H9 (cell line): ENCODE data around the gene OVOL3. TPM values are rescaled to one million over a fixed set of nuclear protein-coding genes. Genes with fewer than 3 reads are reported as not detected.

Experiments used
- DNase-seq: peaks from one replicate; pipeline ENCODE4 v3.0.0-alpha.2; 2017
- H2AFZ ChIP-seq: one replicate; pipeline ENCODE4 v1.6.1; 2013; ENCODE audit warnings: mild to moderate bottlenecking, low read length, control low read depth, moderate library complexity
- H2AK5ac ChIP-seq: 2 replicates; pipeline ENCODE4 v1.6.1; 2013; ENCODE audit warnings: low read length, control low read depth, mixed read lengths; ENCODE audit not compliant: insufficient read length
- H2BK120ac ChIP-seq: one replicate; pipeline ENCODE4 v1.6.1; 2013; ENCODE audit warnings: low read depth, mild to moderate bottlenecking, low read length, control low read depth, inconsistent platforms; ENCODE audit not compliant: poor library complexity, severe bottlenecking
- H2BK12ac ChIP-seq: 2 replicates; pipeline ENCODE4 v1.6.1; 2013; ENCODE audit warnings: low read length, control low read depth, mixed read lengths, low read depth; ENCODE audit not compliant: insufficient read length
- H2BK15ac ChIP-seq: 2 replicates; pipeline ENCODE4 v1.6.1; 2013; ENCODE audit warnings: low read depth, low read length, control low read depth
- H2BK20ac ChIP-seq: one replicate; pipeline ENCODE4 v1.6.1; 2013; ENCODE audit warnings: low read depth, mild to moderate bottlenecking, low read length, control low read depth, inconsistent platforms; ENCODE audit not compliant: poor library complexity, severe bottlenecking
- H2BK5ac ChIP-seq: 2 replicates; pipeline ENCODE4 v1.6.1; 2013; ENCODE audit warnings: low read length, control low read depth, mixed read lengths; ENCODE audit not compliant: insufficient read length
- H3K14ac ChIP-seq: 2 replicates; pipeline ENCODE4 v1.6.1; 2013; ENCODE audit warnings: low read length, control low read depth; ENCODE audit not compliant: insufficient read depth
- H3K18ac ChIP-seq: 2 replicates; pipeline ENCODE4 v1.6.1; 2013; ENCODE audit warnings: low read depth, mild to moderate bottlenecking, mixed read lengths, low read length, control low read depth; ENCODE audit not compliant: insufficient read length
- H3K23ac ChIP-seq: 2 replicates; pipeline ENCODE4 v1.6.1; 2013; ENCODE audit warnings: low read length, control low read depth, mixed read lengths, low read depth; ENCODE audit not compliant: insufficient read length
- H3K23me2 ChIP-seq: 2 replicates; pipeline ENCODE4 v1.6.1; 2013; ENCODE audit warnings: low read depth, mild to moderate bottlenecking, mixed read lengths, low read length, control low read depth; ENCODE audit not compliant: insufficient read length, poor library complexity, severe bottlenecking
- H3K27ac ChIP-seq: 2 replicates; pipeline ENCODE4 v1.5.1; 2013; ENCODE audit warnings: low read length, control low read depth, mixed read lengths, low read depth; ENCODE audit not compliant: insufficient read length
- H3K27me3 ChIP-seq: 2 replicates; pipeline ENCODE4 v1.6.1; 2013; ENCODE audit warnings: low read length, control low read depth, inconsistent platforms; ENCODE audit not compliant: insufficient read depth
- H3K4ac ChIP-seq: 2 replicates; pipeline ENCODE4 v1.6.1; 2013; ENCODE audit warnings: low read depth, mild to moderate bottlenecking, control low read depth, inconsistent platforms, low read length, moderate library complexity
- H3K4me1 ChIP-seq: 2 replicates; pipeline ENCODE4 v1.6.1; 2013; ENCODE audit warnings: low read length, control low read depth, inconsistent platforms; ENCODE audit not compliant: insufficient read depth
- H3K4me2 ChIP-seq: 2 replicates; pipeline ENCODE4 v1.6.1; 2013; ENCODE audit warnings: low read length, control low read depth, mixed read lengths; ENCODE audit not compliant: insufficient read length, insufficient read depth
- H3K56ac ChIP-seq: 2 replicates; pipeline ENCODE4 v1.6.1; 2013; ENCODE audit warnings: low read depth, mild to moderate bottlenecking, mixed read lengths, low read length, control low read depth; ENCODE audit not compliant: insufficient read length
- H3K79me1 ChIP-seq: 2 replicates; pipeline ENCODE4 v1.6.1; 2013; ENCODE audit warnings: low read depth, mild to moderate bottlenecking, moderate library complexity, low read length, control low read depth, inconsistent platforms; ENCODE audit not compliant: insufficient read depth, poor library complexity, severe bottlenecking
- H3K79me2 ChIP-seq: 2 replicates; pipeline ENCODE4 v1.6.1; 2013; ENCODE audit warnings: low read length, control low read depth, inconsistent platforms; ENCODE audit not compliant: insufficient read depth
- H3K9ac ChIP-seq: 2 replicates; pipeline ENCODE4 v1.6.1; 2013; ENCODE audit warnings: low read length, control low read depth, mixed read lengths; ENCODE audit not compliant: insufficient read length; ENCODE audit errors: extremely low read depth
- H3K9me3 ChIP-seq: one replicate; pipeline ENCODE4 v1.6.1; 2013; ENCODE audit warnings: low read depth, low read length, inconsistent platforms; ENCODE audit not compliant: control insufficient read depth
- H3T11ph ChIP-seq: one replicate; pipeline ENCODE4 v1.6.1; 2013; ENCODE audit warnings: mild to moderate bottlenecking, low read length, control low read depth, inconsistent platforms
- H4K20me1 ChIP-seq: one replicate; pipeline ENCODE4 v1.6.1; 2013; ENCODE audit not compliant: control insufficient read depth, insufficient read length, insufficient read depth
- H4K5ac ChIP-seq: 2 replicates; pipeline ENCODE4 v1.6.1; 2013; ENCODE audit warnings: low read depth, mild to moderate bottlenecking, mixed read lengths, low read length, control low read depth; ENCODE audit not compliant: insufficient read length
- H4K8ac ChIP-seq: replicated peaks from 2 replicates; pipeline ENCODE4 v1.6.1; 2013; ENCODE audit warnings: low read length, control low read depth, mixed read lengths, low read depth; ENCODE audit not compliant: insufficient read length
- H4K91ac ChIP-seq: 2 replicates; pipeline ENCODE4 v1.6.1; 2013; ENCODE audit warnings: low read depth, mild to moderate bottlenecking, moderate library complexity, mixed read lengths, low read length, control low read depth; ENCODE audit not compliant: insufficient read length
- H3K27ac Mint-ChIP-seq, 3 experiments: 2 replicates in 2 of 3; 3 replicates in 1 of 3; pipeline ENCODE4 v1.8.0; 2020 to 2021; ENCODE audit warnings: mixed read lengths in 3 of 3, mild to moderate bottlenecking in 1 of 3, moderate library complexity in 1 of 3
- H3K27me3 Mint-ChIP-seq: 2 replicates; pipeline ENCODE4 v1.8.0; 2021; ENCODE audit warnings: low read depth, mild to moderate bottlenecking, moderate library complexity, mixed read lengths
- H3K36me3 Mint-ChIP-seq, 3 experiments: 2 replicates in 2 of 3; 3 replicates in 1 of 3; pipeline ENCODE4 v1.8.0; 2020 to 2021; ENCODE audit warnings: low read depth in 3 of 3, mixed read lengths in 3 of 3; ENCODE audit not compliant: insufficient read depth in 1 of 3
- H3K4me1 Mint-ChIP-seq, 2 experiments: 2 replicates each; pipeline ENCODE4 v1.8.0; 2020; ENCODE audit warnings: mixed read lengths in 2 of 2
- H3K4me3 Mint-ChIP-seq, 2 experiments: 2 replicates in 1 of 2; 3 replicates in 1 of 2; pipeline ENCODE4 v1.8.0; 2020 to 2021; ENCODE audit warnings: mild to moderate bottlenecking in 2 of 2, mixed read lengths in 2 of 2, moderate library complexity in 1 of 2
- H3K9me3 Mint-ChIP-seq, 2 experiments: 2 replicates in 1 of 2; 3 replicates in 1 of 2; pipeline ENCODE4 v1.8.0; 2020; ENCODE audit warnings: mild to moderate bottlenecking in 2 of 2, mixed read lengths in 2 of 2, moderate library complexity in 1 of 2
- WGBS: extraction: QIAGEN DNeasy Blood & Tissue Kit; methylation state at CpG from one replicate; pipeline ENCODE4 v1.1.7; 2013; ENCODE audit warnings: missing lambda C conversion rate, low lambda C conversion rate, mixed read lengths; ENCODE audit not compliant: insufficient read length; ENCODE audit errors: extremely low coverage; 5-methylcytosine and 5-hydroxymethylcytosine counted together
- total RNA-seq: library from RNA; stranded (reverse); gene quantifications from 2 replicates; pipeline ENCODE4 v1.2.1, GENCODE V29; 2021
- TF ChIP-seq, protein P1 (sequence below): fragments of 200-600 bp; sonication (generic); conservative IDR thresholded peaks from 3 replicates; pipeline ENCODE4 v1.8.0; 2021; ENCODE audit warnings: antibody characterized with exemption, mild to moderate bottlenecking

OVOL3 gene
- total RNA-seq, 1 experiment from 2014 or later = not detected

DNA sequence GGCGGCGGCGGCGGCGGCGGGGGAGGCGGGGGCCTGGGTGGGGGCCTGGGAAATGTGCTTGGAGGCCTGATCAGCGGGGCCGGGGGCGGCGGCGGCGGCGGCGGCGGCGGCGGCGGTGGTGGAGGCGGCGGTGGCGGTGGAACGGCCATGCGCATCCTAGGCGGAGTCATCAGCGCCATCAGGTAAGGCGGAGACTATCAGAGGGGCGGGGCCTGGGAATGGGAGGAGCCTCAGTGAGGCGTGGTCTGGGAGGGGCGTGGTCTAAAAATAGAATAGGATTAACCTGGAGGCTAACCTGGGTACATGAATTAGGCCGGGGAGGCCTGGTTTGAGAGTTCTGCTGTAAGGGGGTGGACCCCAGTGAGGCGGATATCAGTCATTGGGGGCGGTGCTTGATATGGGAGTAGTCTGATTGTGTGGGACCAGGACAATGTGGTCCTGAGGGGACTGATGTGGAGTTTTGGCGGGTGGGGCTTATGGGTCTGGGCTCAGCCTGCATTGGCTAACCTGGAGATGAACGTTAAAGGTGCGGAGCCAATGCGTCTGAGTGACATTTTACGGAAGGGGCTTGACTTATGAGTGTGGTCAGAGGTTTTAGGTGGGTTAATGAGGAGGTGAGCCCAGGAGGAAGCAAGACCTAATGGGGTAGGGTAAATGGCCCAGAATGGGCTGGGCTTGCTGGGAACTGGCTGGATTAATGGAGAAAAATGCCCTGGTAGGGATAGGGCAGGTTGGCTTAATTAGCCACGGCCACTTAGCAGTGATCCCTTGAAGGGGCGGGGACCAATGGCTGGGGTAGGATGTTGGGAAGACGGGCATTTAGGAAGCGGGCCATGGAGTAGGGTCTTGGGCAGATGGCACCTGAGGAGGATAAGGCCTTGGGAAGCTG lies 30.3 kb downstream of the OVOL3 start:
- no peak overlapping the region for H3T11ph ChIP-seq
- H3K23ac ChIP-seq = no peak overlapping the region
- H3K9me3 Mint-ChIP-seq = no peaks in the 10 kb centered on the region; a peak in 2 of 5 replicates
- no peak overlapping the region for H4K91ac ChIP-seq
- H3K27ac Mint-ChIP-seq = peak overlapping the region; percentile 89 to 97 (median 96)
- peaks cover 4% of the 10 kb centered on the region for H3K23me2 ChIP-seq
- H2BK12ac ChIP-seq = no peak overlapping the region
- H4K8ac ChIP-seq = no peak overlapping the region
- H3K56ac ChIP-seq = no peak overlapping the region
- H4K20me1 ChIP-seq = no peaks in the 10 kb centered on the region
- no peak overlapping the region for H2BK20ac ChIP-seq
- no peak overlapping the region for H3K14ac ChIP-seq
- H3K4me2 ChIP-seq = peak overlapping the region; percentile 81
- H3K4me1 ChIP-seq = no peaks in the 10 kb centered on the region
- H2AK5ac ChIP-seq = no peak overlapping the region
- H3K79me2 ChIP-seq = no peaks in the 10 kb centered on the region
- no peak overlapping the region for H3K27ac ChIP-seq
- H2BK120ac ChIP-seq = no peak overlapping the region
- H4K5ac ChIP-seq = no peak overlapping the region
- no peaks in the 10 kb centered on the region; the same call in 1 of the 2 replicates for H3K27me3 Mint-ChIP-seq
- H2BK5ac ChIP-seq = no peak overlapping the region
- no peak overlapping the region for H3K4ac ChIP-seq
- H2BK15ac ChIP-seq = no peak overlapping the region
- H2AFZ ChIP-seq = no peak overlapping the region
- no peak overlapping the region for H3K9ac ChIP-seq
- TF ChIP-seq, protein P1, sequence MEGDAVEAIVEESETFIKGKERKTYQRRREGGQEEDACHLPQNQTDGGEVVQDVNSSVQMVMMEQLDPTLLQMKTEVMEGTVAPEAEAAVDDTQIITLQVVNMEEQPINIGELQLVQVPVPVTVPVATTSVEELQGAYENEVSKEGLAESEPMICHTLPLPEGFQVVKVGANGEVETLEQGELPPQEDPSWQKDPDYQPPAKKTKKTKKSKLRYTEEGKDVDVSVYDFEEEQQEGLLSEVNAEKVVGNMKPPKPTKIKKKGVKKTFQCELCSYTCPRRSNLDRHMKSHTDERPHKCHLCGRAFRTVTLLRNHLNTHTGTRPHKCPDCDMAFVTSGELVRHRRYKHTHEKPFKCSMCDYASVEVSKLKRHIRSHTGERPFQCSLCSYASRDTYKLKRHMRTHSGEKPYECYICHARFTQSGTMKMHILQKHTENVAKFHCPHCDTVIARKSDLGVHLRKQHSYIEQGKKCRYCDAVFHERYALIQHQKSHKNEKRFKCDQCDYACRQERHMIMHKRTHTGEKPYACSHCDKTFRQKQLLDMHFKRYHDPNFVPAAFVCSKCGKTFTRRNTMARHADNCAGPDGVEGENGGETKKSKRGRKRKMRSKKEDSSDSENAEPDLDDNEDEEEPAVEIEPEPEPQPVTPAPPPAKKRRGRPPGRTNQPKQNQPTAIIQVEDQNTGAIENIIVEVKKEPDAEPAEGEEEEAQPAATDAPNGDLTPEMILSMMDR = no peak
- H3K4me3 Mint-ChIP-seq = peak overlapping the region; percentile 96 to 99
- H3K4me1 Mint-ChIP-seq = peaks cover 15 to 21% of the 10 kb centered on the region in 2 experiments
- no CpG with 5 or more reads among the region's 42 CpGs for WGBS
- no peaks in the 10 kb centered on the region for H3K9me3 ChIP-seq
- H3K27me3 ChIP-seq = no peaks in the 10 kb centered on the region
- no peaks in the 10 kb centered on the region for H3K79me1 ChIP-seq
- H3K36me3 Mint-ChIP-seq = peaks cover 28 to 43% (median 42%) of the 10 kb centered on the region in 3 experiments; a peak in 6 of 7 replicates
- peak; percentile 98 for DNase-seq
- no peak overlapping the region for H3K18ac ChIP-seq
